DOHH2 (cell line): ENCODE measurements around the gene BRD3OS.

Source experiments
- H3F3A ChIP-seq: fragments of 200-600 bp; sonication (generic), shearing (Covaris generic); 2 replicates; pipeline ENCODE4 v1.6.0; 2016; ENCODE audit warnings: antibody characterized with exemption, mild to moderate bottlenecking; ENCODE audit not compliant: control insufficient read depth, insufficient read depth
- H3K27ac ChIP-seq: fragments of 200-600 bp; sonication (generic); 2 replicates; pipeline ENCODE4 v1.5.1; 2014; ENCODE audit warnings: low read depth, mild to moderate bottlenecking, low read length, moderate library complexity
- H3K27me3 ChIP-seq: fragments of 200-600 bp; sonication (generic); 2 replicates; pipeline ENCODE4 v1.6.1; 2014; ENCODE audit warnings: mild to moderate bottlenecking, low read length, mixed read lengths; ENCODE audit not compliant: control insufficient read depth
- H3K36me3 ChIP-seq: fragments of 200-600 bp; sonication (generic); 2 replicates; pipeline ENCODE4 v1.6.1; 2014; ENCODE audit warnings: mild to moderate bottlenecking, low read length, moderate library complexity, mixed read lengths; ENCODE audit not compliant: control insufficient read depth
- H3K4me1 ChIP-seq: fragments of 200-600 bp; sonication (generic); 2 replicates; pipeline ENCODE4 v1.6.1; 2014; ENCODE audit warnings: mild to moderate bottlenecking, low read length, mixed read lengths; ENCODE audit not compliant: control insufficient read depth
- H3K4me2 ChIP-seq: fragments of 200-600 bp; sonication (generic); 2 replicates; pipeline ENCODE4 v1.6.0; 2014; ENCODE audit warnings: mild to moderate bottlenecking, low read length, moderate library complexity
- H3K4me3 ChIP-seq: fragments of 200-600 bp; sonication (generic); 2 replicates; pipeline ENCODE4 v1.5.1; 2014; ENCODE audit warnings: mild to moderate bottlenecking, low read length, mixed read lengths
- H3K79me2 ChIP-seq: fragments of 200-600 bp; sonication (generic); 2 replicates; pipeline ENCODE4 v1.6.1; 2014; ENCODE audit warnings: mild to moderate bottlenecking, low read length, mixed read lengths; ENCODE audit not compliant: control insufficient read depth
- H3K9me2 ChIP-seq: fragments of 200-600 bp; sonication (generic); replicated peaks from 2 replicates; pipeline ENCODE4 v1.6.1; 2014; ENCODE audit warnings: mild to moderate bottlenecking, low read length, mixed read lengths; ENCODE audit not compliant: control insufficient read depth
- H3K9me3 ChIP-seq: fragments of 200-600 bp; sonication (generic); 2 replicates; pipeline ENCODE4 v1.6.1; 2014; ENCODE audit warnings: antibody characterized with exemption, low read length, mixed read lengths; ENCODE audit not compliant: control insufficient read depth, insufficient read depth
- H4K20me1 ChIP-seq: fragments of 200-600 bp; sonication (generic); 2 replicates; pipeline ENCODE4 v1.6.0; 2014; ENCODE audit warnings: low read depth, mild to moderate bottlenecking, antibody characterized with exemption, low read length, moderate library complexity; ENCODE audit not compliant: control insufficient read depth, insufficient read depth
- CTCF ChIP-seq: fragments of 200-600 bp; sonication (generic); IDR thresholded peaks from one replicate; pipeline ENCODE4 v1.5.1; 2014; ENCODE audit warnings: antibody characterized with exemption, mild to moderate bottlenecking, low read depth, low read length; ENCODE audit not compliant: poor library complexity, severe bottlenecking
- EZH2phosphoT487 ChIP-seq: fragments of 200-600 bp; sonication (generic); IDR thresholded peaks from 2 replicates; pipeline ENCODE4 v1.6.1; 2017; ENCODE audit warnings: borderline replicate concordance, mild to moderate bottlenecking, antibody characterized with exemption, low read length, moderate library complexity, mixed read lengths

BRD3OS gene

GRCh38 chr9:134010310-134011173 lies 14.7 kb upstream of the BRD3OS start:
- H3K4me3 ChIP-seq = no peak overlapping the region
- H3F3A ChIP-seq = no peaks in the 10 kb centered on the region
- no peaks in the 10 kb centered on the region for H3K36me3 ChIP-seq
- no peaks in the 10 kb centered on the region for H3K4me1 ChIP-seq
- H4K20me1 ChIP-seq = no peaks in the 10 kb centered on the region
- no peaks in the 10 kb centered on the region for H3K9me2 ChIP-seq
- H3K79me2 ChIP-seq = no peaks in the 10 kb centered on the region
- TF ChIP-seq EZH2phosphoT487 (no peak), CTCF (no peak)
- no peak overlapping the region for H3K4me2 ChIP-seq
- H3K9me3 ChIP-seq = peaks cover 9% of the 10 kb centered on the region; the same call in 1 of the 2 replicates
- no peak overlapping the region for H3K27ac ChIP-seq
- H3K27me3 ChIP-seq = peaks cover 10% of the 10 kb centered on the region

GRCh38 chr9:134011401-134011800 lies 13.9 kb upstream of the BRD3OS start:
- no peak for TF ChIP-seq EZH2phosphoT487
- TF ChIP-seq CTCF = no peak
- Histone ChIP-seq H3K27me3 (peaks cover 10% of the 10 kb centered on the region), H3F3A (no peaks in the 10 kb centered on the region), H3K9me2 (no peaks in the 10 kb centered on the region), H3K4me2 (no peak overlapping the region), H3K27ac (no peak overlapping the region), H3K4me3 (no peak overlapping the region), H3K36me3 (no peaks in the 10 kb centered on the region), H3K79me2 (no peaks in the 10 kb centered on the region), H4K20me1 (no peaks in the 10 kb centered on the region), H3K4me1 (no peaks in the 10 kb centered on the region), H3K9me3 (peaks cover 9% of the 10 kb centered on the region; the same call in 1 of the 2 replicates)

- Histone ChIP-seq H3F3A (no peaks in the 10 kb centered on the region), H3K27me3 (no peaks in the 10 kb centered on the region), H3K9me3 (peaks cover 9% of the 10 kb centered on the region; the same call in 1 of the 2 replicates), H3K27ac (no peak overlapping the region), H3K36me3 (no peaks in the 10 kb centered on the region), H3K4me2 (no peak overlapping the region), H3K4me3 (no peak overlapping the region), H3K4me1 (no peaks in the 10 kb centered on the region), H3K79me2 (no peaks in the 10 kb centered on the region), H3K9me2 (no peaks in the 10 kb centered on the region), H4K20me1 (no peaks in the 10 kb centered on the region)
- TF ChIP-seq EZH2phosphoT487 = no peak
- TF ChIP-seq CTCF = no peak
Observed at GRCh38 chr9:134014946-134015345, 10.3 kb upstream of the BRD3OS start.
